Measurements from ENCODE around the gene CCNB2. TPM values are rescaled to one million over a fixed set of nuclear protein-coding genes. Genes with fewer than 3 reads are reported as not detected.
A peak's percentile ranks its signal among the peaks of the same experiment; 100 is the strongest.
"Not testable (repeated sequence)": the region's sequence is repeated elsewhere in the genome, so short reads cannot be mapped to it uniquely, and the experiment has no call there.

Gene CCNB2
- total RNA-seq = 13.8 TPM

GRCh38 chr15:59104912-59105732, at the start of gene CCNB2:
TSS of gene CCNB2 (plus strand) at chr15:59105146. CDS start at chr15:59105269, 123 bp downstream.
- peak; percentile 98 for DNase-seq

GRCh38 chr15:59059076-59059597, 45.8 kb upstream of the CCNB2 start:
- no peak for DNase-seq

DNA sequence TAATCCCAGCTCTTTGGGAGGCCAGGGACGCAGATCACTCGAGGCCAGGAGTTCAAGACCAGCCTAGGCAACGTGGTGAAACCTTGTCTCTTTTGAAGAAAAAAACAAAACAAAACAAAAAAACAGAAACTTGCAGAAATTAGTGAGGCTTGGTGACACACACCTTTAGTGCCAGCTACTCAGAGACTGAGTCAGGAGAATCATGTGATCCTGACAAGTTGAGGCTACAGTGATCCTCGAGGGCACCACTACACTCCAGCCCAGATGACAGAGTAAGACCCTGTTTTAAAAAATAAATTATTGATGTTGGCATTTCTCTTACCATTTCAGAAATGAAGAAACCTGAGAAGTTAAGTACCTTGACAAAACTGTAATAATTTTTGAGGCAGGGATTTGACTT, 44.6 kb upstream of the CCNB2 start:
- no peak for DNase-seq

GRCh38 chr15:59063042-59063441, 41.9 kb upstream of the CCNB2 start:
- DNase-seq = no peak

DNA sequence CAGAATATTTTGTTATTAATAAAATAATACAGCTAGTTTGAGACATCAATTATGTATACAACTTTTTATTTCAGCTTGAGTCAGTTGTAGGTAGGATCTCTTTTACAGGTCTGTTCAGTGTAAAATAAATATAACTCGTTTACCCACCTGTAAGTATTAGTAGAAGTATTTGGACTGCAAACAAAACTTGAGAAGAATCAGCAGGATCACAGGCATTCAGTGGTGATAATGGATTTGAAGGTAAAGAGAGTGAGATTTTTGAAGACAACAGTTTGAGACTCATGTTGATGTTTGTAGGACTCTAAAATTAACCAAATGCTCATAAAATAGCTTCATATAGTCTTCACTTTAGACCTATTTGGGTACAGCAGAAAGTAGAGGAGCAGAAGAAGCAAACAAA, 35.5 kb upstream of the CCNB2 start:
- no peak for DNase-seq

- no peak for DNase-seq
These were observed 30.3 kb upstream of the CCNB2 start for GRCh38 chr15:59074607-59075006.

DNA sequence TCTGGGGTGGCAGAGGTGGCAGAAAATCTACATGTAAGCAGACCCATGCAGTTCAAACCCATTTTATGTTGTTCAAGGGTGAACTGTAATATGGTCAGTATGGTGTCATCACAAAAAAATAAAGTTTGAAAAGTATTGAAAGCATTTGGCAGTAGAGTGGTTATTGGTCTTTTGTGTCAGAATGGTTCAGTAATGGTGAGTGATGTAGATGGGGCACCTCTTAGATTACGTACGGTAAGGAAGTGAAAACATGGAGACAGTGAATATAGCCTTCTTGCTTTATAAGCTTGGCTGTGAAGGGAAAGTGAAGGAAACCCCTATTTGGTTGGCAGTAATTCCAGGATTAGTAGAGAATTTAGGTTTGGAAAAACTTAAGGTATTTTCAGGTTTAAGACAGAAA, 17.2 kb upstream of the CCNB2 start:
- DNase-seq = no peak

DNA sequence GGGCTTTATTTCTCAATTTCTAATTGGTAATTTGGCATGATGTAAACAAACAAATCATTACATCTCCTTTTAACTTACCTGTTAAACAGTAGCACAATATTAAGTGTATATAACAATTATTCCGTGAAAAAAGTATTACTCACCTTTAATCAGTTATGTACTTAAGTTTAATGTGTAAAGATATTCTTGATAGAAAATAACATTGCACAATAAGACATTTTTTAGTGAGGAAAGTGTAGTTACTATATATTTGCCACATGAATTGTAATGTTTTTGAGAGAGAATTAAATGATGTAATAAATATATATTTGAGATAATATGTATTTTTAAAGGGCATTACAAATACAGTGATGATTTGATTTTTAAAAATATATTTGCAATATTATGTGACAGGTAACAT, 10.9 kb upstream of the CCNB2 start:
- DNase-seq = no peak

DNA sequence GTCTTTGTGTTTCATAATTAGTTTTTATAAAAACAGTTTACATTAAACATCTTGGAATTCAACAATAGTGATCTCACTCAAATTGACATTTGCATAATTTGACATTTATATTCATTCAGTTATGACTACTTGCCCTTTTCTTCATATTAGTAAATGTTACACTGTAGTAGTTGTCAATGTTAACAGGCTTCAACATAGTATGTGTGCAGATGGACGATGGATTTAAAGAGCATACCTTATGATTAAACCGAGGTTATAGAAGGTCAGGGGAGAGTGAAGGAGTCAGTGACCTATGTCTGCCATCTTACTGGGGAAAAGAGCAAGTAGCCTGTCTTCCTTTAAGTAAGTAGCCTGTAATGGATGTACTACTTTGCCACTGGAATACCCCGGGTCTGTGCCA, 8.5 kb upstream of the CCNB2 start:
- no peak for DNase-seq

- DNase-seq = no peak
These were observed 5.7 kb upstream of the CCNB2 start for GRCh38 chr15:59099162-59099685.

GRCh38 chr15:59104602-59104911, 389 bp upstream of the CCNB2 start:
- no peak for DNase-seq

DNA sequence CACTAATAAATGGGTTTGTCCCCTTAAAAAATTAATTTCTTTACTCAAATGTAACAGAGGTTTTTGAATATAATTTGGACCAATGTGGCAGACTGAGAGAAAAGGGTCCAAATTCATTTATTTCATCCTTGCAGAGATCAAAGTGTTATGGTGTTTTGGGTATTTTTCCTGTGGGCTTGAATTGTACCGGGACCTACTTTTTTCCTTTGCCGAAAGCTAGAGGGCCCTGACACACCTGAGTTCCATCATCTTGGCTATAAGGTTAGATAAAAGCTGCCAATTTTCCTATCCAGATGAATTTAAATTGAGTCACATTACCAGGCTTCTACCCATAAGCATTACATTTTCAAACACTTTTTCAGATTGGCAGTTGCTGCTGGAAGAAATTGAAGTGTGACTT, 908 bp downstream of the CCNB2 start:
- DNase-seq = peak; percentile 9

- DNase-seq = no peak
These were observed 6.3 kb downstream of the CCNB2 start for GRCh38 chr15:59111251-59111650.

DNA sequence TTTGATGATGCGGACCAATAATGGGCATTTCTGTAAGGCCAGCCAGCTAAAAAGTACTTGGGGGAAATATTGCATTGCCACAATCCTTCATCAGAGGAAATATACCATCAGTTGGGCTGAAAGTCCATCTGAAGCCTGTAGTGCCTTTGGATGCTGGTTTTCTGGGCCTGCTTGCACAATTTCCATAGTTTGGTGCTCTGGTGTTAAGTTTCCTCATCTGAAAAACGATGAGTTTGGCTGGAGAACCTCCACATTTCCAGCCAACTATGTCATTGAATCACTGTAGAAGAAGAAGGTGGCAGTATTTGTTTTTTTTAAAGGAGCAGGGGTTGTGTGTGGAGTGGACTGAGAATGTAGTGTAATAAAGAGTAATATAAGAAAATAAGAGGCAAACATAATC, 10.1 kb downstream of the CCNB2 start:
- DNase-seq = no peak

DNA sequence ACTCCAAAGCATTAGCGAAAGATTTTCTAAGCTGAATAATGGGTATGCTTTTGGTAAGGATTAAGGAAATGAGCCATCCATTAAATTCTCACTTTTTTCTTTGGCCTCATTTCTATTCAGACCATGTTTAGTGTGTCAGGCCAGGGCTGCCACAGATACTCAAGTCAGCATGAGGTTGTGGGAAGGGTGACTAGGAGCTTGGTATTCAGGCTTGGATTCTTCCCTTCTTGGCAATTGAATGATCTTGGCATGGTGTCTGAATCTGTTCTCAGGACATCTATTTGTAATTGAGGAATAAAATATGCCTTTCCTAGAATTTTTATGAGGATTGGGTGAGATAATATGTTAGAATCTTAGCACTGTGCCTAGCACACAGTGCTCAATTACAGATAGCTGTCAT, 11.2 kb downstream of the CCNB2 start:
- DNase-seq = no peak

DNA sequence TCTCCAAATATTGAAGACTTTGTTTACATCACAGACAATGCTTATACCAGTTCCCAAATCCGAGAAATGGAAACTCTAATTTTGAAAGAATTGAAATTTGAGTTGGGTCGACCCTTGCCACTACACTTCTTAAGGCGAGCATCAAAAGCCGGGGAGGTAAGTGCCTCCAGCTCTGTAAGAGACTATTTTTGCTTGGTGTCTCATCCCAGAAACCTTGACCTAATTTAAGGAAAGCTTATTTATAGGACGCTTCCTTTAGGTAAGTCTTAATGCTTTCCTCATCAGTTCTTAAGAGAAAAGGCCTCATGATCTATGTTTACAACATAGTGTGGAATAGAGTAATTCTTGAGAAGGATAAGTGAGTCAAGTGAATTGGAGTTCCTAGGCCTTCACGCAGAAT, 11.8 kb downstream of the CCNB2 start:
- no peak for DNase-seq

DNA sequence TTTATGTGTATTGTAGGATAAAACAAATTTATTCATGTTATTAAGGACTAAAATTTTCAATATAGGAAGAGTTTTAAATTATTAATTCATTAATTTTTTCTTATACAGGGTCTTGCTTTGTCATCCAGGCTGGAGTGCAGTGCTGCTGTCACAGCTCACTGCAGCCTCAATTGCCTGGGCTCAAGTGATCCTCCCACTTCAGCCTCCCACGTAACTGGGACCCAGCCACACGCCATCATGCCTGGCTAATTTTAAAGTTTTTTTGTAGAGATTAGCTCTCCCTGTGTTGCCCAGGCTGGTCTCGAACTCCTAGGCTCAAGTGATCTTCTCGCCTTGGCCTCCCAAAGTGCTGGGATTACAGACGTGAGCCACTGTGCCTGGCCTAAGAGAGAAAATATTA, 14.7 kb downstream of the CCNB2 start:
- DNase-seq = no peak

GRCh38 chr15:59120937-59121336, 16.0 kb downstream of the CCNB2 start:
- no peak for DNase-seq

GRCh38 chr15:59124261-59124660, 19.3 kb downstream of the CCNB2 start:
- no peak for DNase-seq

GRCh38 chr15:59125683-59126082, 20.7 kb downstream of the CCNB2 start:
- not testable (repeated sequence) for DNase-seq

GRCh38 chr15:59127255-59127654, 22.3 kb downstream of the CCNB2 start:
- not testable (repeated sequence) for DNase-seq

GRCh38 chr15:59131456-59131855, 26.5 kb downstream of the CCNB2 start:
- no peak for DNase-seq

- DNase-seq = no peak
These were observed 27.1 kb downstream of the CCNB2 start for GRCh38 chr15:59131969-59132562.

DNA sequence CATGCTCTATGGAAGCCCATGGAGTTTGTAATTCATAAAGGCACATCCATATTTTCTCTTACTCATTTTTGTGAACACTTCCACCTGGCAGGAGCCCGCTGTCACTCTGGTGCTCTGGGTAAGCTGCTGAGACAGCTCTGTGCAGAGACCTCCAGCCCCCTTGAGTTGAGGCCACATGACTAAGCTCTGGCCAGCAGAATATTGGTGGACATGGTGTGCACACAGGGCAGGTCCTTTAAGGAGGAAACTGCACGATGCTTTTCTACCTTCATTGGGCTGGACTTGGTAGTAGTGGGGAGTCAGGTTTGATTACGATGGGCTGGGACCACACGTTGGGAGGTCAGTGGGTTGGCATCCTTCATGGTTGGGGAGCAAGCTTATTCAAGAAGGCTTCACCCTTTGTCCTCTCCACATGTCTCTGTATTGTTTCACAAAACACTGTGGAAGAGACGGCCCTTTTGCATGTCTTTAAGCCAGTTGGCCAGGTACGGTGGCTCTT, 29.0 kb downstream of the CCNB2 start:
- DNase-seq = no peak

All from tongue (tissue), 2 donors.